ENCODE measurements around the gene MED10. TPM values are rescaled to one million over a fixed set of nuclear protein-coding genes. Genes with fewer than 3 reads are reported as not detected.

Gene MED10
- total RNA-seq, 4 donors from 2014 or later = 29.3 to 34.7 (median 31.3) TPM

- no peak for TF ChIP-seq CTCF (IDR thresholded peaks at IDR 0.05; ENCODE audit: low read depth)
Observed at GRCh38 chr5:6372251-6373080, 5.9 kb downstream of the MED10 start.

GRCh38 chr5:6371079-6371810 lies 7.1 kb downstream of the MED10 start:
- no peak for TF ChIP-seq CTCF (IDR thresholded peaks at IDR 0.05; ENCODE audit: low read depth)

GRCh38 chr5:6370580-6370979 lies 7.8 kb downstream of the MED10 start:
- TF ChIP-seq CTCF (IDR thresholded peaks at IDR 0.05; ENCODE audit: low read depth) = no peak

GRCh38 chr5:6365977-6366590 lies 12.3 kb downstream of the MED10 start:
- TF ChIP-seq CTCF (IDR thresholded peaks at IDR 0.05; ENCODE audit: low read depth) = no peak

- TF ChIP-seq CTCF (IDR thresholded peaks at IDR 0.05; ENCODE audit: low read depth) = no peak
Observed at GRCh38 chr5:6365142-6365976, 13.0 kb downstream of the MED10 start.

GRCh38 chr5:6362846-6363245 lies 15.5 kb downstream of the MED10 start:
- no peak for TF ChIP-seq CTCF (IDR thresholded peaks at IDR 0.05; ENCODE audit: low read depth)
